ENCODE measurements around the gene RAB11A.

- TF ChIP-seq POLR2A (IDR thresholded peaks at IDR 0.05; ENCODE audit: insufficient read depth in 1 of 2, low read depth in 2 of 2, low read length in 2 of 2): no peak
- TF ChIP-seq HDAC6 (IDR thresholded peaks at IDR 0.05; ENCODE audit: low read depth, low read length): no peak
- TF ChIP-seq PATZ1 (CRISPR knock-in tag; IDR thresholded peaks at IDR 0.05): peak; percentile 38; the same call in 1 of the 2 replicates
- TF ChIP-seq HNRNPL (IDR thresholded peaks at IDR 0.05; ENCODE audit: low read depth, low read length): no peak
- TF ChIP-seq CTCF (CRISPR knock-in tag; IDR thresholded peaks at IDR 0.05): peak; percentile 71
- no peak for TF ChIP-seq CREM (IDR thresholded peaks at IDR 0.05)
- no peak for TF ChIP-seq CREM (CRISPR knock-in tag; IDR thresholded peaks at IDR 0.05)
- no peak for TF ChIP-seq ZSCAN21 (CRISPR knock-in tag; IDR thresholded peaks at IDR 0.05; ENCODE audit: borderline replicate concordance)
- TF ChIP-seq MXI1 (IDR thresholded peaks at IDR 0.05; ENCODE audit: borderline replicate concordance, low read depth, low read length): peak; percentile 63; the same call in 1 of the 3 replicates
- no peak for TF ChIP-seq ZMYM2 (CRISPR knock-in tag; IDR thresholded peaks at IDR 0.05)
- TF ChIP-seq MZF1 (CRISPR knock-in tag; IDR thresholded peaks at IDR 0.05; ENCODE audit: borderline replicate concordance): no peak
- TF ChIP-seq MYC (CRISPR knock-in tag; IDR thresholded peaks at IDR 0.05; ENCODE audit: borderline replicate concordance): peak; percentile 32; the same call in 1 of the 2 replicates
- no peak for TF ChIP-seq IRF1 (CRISPR knock-in tag; IDR thresholded peaks at IDR 0.05; ENCODE audit: low read depth)
- TF ChIP-seq EZH2 (conservative IDR thresholded peaks at IDR 0.05; ENCODE audit: low read depth, low read length): no peak
Observed at GRCh38 chr15:65862682-65863081, 6.6 kb upstream of the RAB11A start.

Measured in HepG2 (cell line).